OCI-LY3 (cell line): ENCODE measurements around the gene AIFM1.

ENCODE experiments used
- H2AFZ ChIP-seq: fragments of 200-600, 300-600 bp; shearing (Covaris generic); 2 replicates; pipeline ENCODE4 v1.6.0; 2014; ENCODE audit warnings: antibody characterized with exemption, low read depth, low read length
- H3K27ac ChIP-seq: fragments of 200-600, 300-600 bp; sonication (generic); 2 replicates; pipeline ENCODE4 v1.5.1; 2014; ENCODE audit warnings: mild to moderate bottlenecking, low read length, moderate library complexity, mixed read lengths
- H3K27me3 ChIP-seq: fragments of 200-600, 300-600 bp; sonication (generic); 2 replicates; pipeline ENCODE4 v1.6.1; 2014; ENCODE audit warnings: low read depth, low read length, mixed read lengths
- H3K36me3 ChIP-seq: fragments of 200-600, 300-600 bp; sonication (generic); replicated peaks from 2 replicates; pipeline ENCODE3; 2014; ENCODE audit warnings: low read depth, low read length, mixed read lengths
- H3K4me1 ChIP-seq: fragments of 300-600, 200-600 bp; sonication (generic); 2 replicates; pipeline ENCODE4 v1.6.1; 2014; ENCODE audit warnings: low read length, mixed read lengths
- H3K4me2 ChIP-seq: fragments of 200-600, 300-600 bp; sonication (generic); 2 replicates; pipeline ENCODE4 v1.6.1; 2014; ENCODE audit warnings: low read length, mixed read lengths
- H3K4me3 ChIP-seq: fragments of 300-600, 200-600 bp; sonication (generic); 2 replicates; pipeline ENCODE4 v1.5.1; 2014; ENCODE audit warnings: antibody characterized with exemption, mild to moderate bottlenecking, low read length, moderate library complexity
- H3K79me2 ChIP-seq: fragments of 300-600, 200-600 bp; shearing (Covaris generic); 2 replicates; pipeline ENCODE4 v1.6.1; 2014; ENCODE audit warnings: mild to moderate bottlenecking, low read length, mixed read lengths
- H3K9ac ChIP-seq: fragments of 300-600, 200-600 bp; shearing (Covaris generic); 2 replicates; pipeline ENCODE4 v1.6.0; 2014; ENCODE audit warnings: mild to moderate bottlenecking, low read length, moderate library complexity
- H3K9me3 ChIP-seq: fragments of 200-600, 300-600 bp; shearing (Covaris generic); 2 replicates; pipeline ENCODE4 v1.6.1; 2014; ENCODE audit warnings: low read length, mixed read lengths; ENCODE audit not compliant: insufficient read depth
- H4K20me1 ChIP-seq: fragments of 200-600, 300-600 bp; sonication (generic); 2 replicates; pipeline ENCODE4 v1.6.1; 2016; ENCODE audit warnings: low read length, mixed read lengths; ENCODE audit not compliant: insufficient read depth
- EZH2phosphoT487 ChIP-seq: fragments of 200-600 bp; shearing (Covaris generic); IDR thresholded peaks from 2 replicates; pipeline ENCODE4 v1.6.1; 2018; ENCODE audit warnings: antibody characterized with exemption, mixed run types, low read depth
- TF ChIP-seq, protein P1 (sequence below): fragments of 200-600, 300-600 bp; sonication (generic); IDR thresholded peaks from 2 replicates; pipeline ENCODE4 v1.5.1; 2014; ENCODE audit warnings: antibody characterized with exemption, low read length, low read depth

AIFM1 gene

DNA sequence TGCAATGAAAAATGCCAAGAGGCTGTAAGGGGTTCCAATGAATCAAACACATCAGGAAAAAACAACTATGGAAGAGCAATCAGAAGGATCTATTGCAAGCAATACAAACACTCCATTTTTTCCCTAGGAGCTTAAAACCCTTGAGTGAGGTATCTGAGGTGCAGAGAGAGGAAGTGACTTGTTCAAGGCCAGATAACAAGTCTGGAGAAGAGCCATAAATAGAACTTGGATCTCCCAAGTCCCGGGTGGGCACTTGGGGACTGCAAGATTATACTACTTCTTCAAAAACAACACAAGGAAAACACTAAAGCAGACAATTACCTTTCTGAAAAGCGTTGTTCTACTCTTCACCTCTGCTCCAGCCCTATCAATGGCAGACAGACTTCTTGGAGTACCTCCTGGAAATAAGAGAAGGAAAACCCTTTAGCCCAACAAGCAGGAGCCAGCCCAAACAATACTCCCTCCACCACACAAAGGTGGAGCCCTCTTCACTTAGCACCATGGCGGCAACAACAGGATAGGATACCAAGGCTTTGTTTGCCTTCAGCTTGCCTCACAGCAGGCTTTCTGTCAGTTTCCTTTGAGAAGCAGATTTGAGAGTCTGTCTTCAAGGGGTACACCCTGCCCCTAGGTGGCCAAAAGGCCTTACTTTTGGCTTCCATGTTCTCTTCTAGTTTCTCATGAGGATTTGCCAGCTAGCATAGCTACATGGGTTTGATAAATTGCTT, 26.0 kb downstream of the AIFM1 start:
- Histone ChIP-seq H3K4me1 (no peaks in the 10 kb centered on the region), H3K36me3 (peaks cover 14% of the 10 kb centered on the region), H3K27me3 (no peaks in the 10 kb centered on the region), H3K79me2 (no peaks in the 10 kb centered on the region), H3K9me3 (no peaks in the 10 kb centered on the region), H3K4me2 (no peak overlapping the region), H3K9ac (no peak overlapping the region), H4K20me1 (no peaks in the 10 kb centered on the region), H3K27ac (no peak overlapping the region), H3K4me3 (no peak overlapping the region), H2AFZ (no peak overlapping the region)
- TF ChIP-seq, protein P1, sequence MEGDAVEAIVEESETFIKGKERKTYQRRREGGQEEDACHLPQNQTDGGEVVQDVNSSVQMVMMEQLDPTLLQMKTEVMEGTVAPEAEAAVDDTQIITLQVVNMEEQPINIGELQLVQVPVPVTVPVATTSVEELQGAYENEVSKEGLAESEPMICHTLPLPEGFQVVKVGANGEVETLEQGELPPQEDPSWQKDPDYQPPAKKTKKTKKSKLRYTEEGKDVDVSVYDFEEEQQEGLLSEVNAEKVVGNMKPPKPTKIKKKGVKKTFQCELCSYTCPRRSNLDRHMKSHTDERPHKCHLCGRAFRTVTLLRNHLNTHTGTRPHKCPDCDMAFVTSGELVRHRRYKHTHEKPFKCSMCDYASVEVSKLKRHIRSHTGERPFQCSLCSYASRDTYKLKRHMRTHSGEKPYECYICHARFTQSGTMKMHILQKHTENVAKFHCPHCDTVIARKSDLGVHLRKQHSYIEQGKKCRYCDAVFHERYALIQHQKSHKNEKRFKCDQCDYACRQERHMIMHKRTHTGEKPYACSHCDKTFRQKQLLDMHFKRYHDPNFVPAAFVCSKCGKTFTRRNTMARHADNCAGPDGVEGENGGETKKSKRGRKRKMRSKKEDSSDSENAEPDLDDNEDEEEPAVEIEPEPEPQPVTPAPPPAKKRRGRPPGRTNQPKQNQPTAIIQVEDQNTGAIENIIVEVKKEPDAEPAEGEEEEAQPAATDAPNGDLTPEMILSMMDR, result no peak
- no peak for TF ChIP-seq EZH2phosphoT487

DNA sequence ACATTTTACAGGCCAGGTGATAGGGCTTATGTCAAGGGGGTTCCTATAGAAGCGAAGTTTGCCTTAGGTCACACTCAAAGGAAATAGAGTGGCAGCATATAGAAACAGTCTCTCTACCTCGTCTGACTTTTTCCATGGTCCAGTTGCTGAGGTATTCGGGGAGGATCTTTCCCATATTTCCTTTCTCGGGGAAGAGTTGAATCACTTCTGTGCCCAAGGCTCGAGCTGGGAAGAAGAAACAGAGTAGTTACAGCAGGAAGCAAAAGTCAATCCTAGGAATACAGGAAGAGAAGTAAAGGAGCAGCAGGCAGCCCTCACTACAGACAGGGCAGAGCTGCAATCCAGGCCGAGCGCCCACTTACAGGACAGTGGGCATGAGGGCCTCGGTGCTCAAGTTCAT, 28.7 kb downstream of the AIFM1 start:
- no peaks in the 10 kb centered on the region for H3K79me2 ChIP-seq
- no peaks in the 10 kb centered on the region for H3K27me3 ChIP-seq
- no peak overlapping the region for H3K4me2 ChIP-seq
- no peak overlapping the region for H3K4me3 ChIP-seq
- no peak overlapping the region for H2AFZ ChIP-seq
- no peak overlapping the region for H3K9ac ChIP-seq
- no peaks in the 10 kb centered on the region for H3K9me3 ChIP-seq
- no peak for TF ChIP-seq EZH2phosphoT487
- TF ChIP-seq, protein P1, result no peak
- peaks cover 16% of the 10 kb centered on the region for H3K36me3 ChIP-seq
- no peaks in the 10 kb centered on the region for H4K20me1 ChIP-seq
- no peak overlapping the region for H3K27ac ChIP-seq
- no peaks in the 10 kb centered on the region for H3K4me1 ChIP-seq

DNA sequence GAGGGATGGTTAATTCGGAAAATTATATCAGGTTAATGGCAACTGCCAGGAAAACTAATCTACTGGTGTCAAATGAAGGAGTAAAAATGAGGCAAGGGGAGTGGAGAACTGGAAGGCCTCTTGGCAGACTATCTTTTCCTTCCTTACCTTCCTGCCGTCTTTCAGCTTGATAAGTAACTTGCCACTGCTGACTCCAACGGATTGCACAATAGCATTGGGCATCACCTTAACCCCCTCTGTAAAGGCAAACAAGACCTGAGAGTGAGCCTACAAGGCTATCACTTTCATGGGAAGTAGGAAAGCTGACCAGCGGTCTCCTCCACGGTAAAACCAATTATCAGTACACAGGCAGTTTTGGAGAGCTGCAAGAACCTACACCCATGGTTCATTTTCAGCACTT, 29.1 kb downstream of the AIFM1 start:
- H3K9ac ChIP-seq, result no peak overlapping the region
- no peaks in the 10 kb centered on the region for H3K9me3 ChIP-seq
- no peaks in the 10 kb centered on the region for H4K20me1 ChIP-seq
- no peaks in the 10 kb centered on the region for H3K4me1 ChIP-seq
- H3K36me3 ChIP-seq, result peaks cover 16% of the 10 kb centered on the region
- H3K79me2 ChIP-seq, result no peaks in the 10 kb centered on the region
- no peaks in the 10 kb centered on the region for H3K27me3 ChIP-seq
- H2AFZ ChIP-seq, result no peak overlapping the region
- H3K4me3 ChIP-seq, result no peak overlapping the region
- no peak overlapping the region for H3K27ac ChIP-seq
- no peak for TF ChIP-seq EZH2phosphoT487
- TF ChIP-seq, protein P1, result no peak
- H3K4me2 ChIP-seq, result no peak overlapping the region

DNA sequence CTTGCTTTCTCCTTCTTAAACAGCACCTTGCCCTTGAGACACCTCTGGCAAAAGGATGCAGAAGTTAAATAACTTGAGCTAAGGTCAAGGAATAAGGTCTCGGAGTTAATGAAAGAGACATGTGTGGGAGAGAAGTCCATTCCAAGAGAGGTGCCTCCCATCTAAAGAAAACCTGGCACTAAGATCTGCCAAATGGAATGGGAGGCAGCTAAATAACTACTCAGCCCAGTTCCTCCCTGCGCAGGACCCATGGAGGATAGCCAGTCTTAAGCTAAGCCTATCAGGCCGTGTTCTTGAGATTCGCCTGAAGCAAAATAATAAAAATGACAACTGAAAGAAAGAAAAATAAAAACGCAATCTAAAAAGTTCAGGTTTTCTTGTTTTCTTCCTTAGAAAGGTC, 34.7 kb downstream of the AIFM1 start:
- Histone ChIP-seq H3K9me3 (no peaks in the 10 kb centered on the region), H3K27ac (no peak overlapping the region), H3K79me2 (no peaks in the 10 kb centered on the region), H4K20me1 (no peaks in the 10 kb centered on the region), H2AFZ (no peak overlapping the region), H3K4me2 (no peak overlapping the region), H3K9ac (no peak overlapping the region), H3K4me3 (no peak overlapping the region), H3K27me3 (no peaks in the 10 kb centered on the region), H3K4me1 (no peaks in the 10 kb centered on the region), H3K36me3 (peaks cover 27% of the 10 kb centered on the region)
- no peak for TF ChIP-seq EZH2phosphoT487
- TF ChIP-seq, protein P1, result no peak
